Activated CD4-positive, alpha-beta T cell treated with anti-CD3 and anti-CD28 coated beads, Interleukin-10, Interleukin-2, amounts not matched to agents 100 ng/mL and 50 ng/mL, durations not matched to agents 16 hours and 8 hours (primary cell): ENCODE results near the gene FRG2.
A peak's percentile ranks its signal among the peaks of the same experiment; 100 is the strongest.
"Not testable (repeated sequence)": the region's sequence is repeated elsewhere in the genome, so short reads cannot be mapped to it uniquely, and the experiment has no call there.

ENCODE experiments used
- DNase-seq: peaks from one replicate; pipeline ENCODE4 v3.0.0-alpha.2; 2020

FRG2 gene

GRCh38 chr4:190027156-190027555, at the start of gene FRG2:
FRG2 (minus strand) TSS chr4:190027256; CDS start chr4:190027204, 52 bp downstream.
- DNase-seq, result not testable (repeated sequence)

- not testable (repeated sequence) for DNase-seq
Measured at GRCh38 chr4:190068351-190068750, 41.3 kb upstream of the FRG2 start.

GRCh38 chr4:190064805-190065204, 37.7 kb upstream of the FRG2 start:
- not testable (repeated sequence) for DNase-seq

GRCh38 chr4:190064342-190064741, 37.3 kb upstream of the FRG2 start, which contains the start of gene DBET:
DBET (plus strand) TSS chr4:190064502.
- DNase-seq, result not testable (repeated sequence)

GRCh38 chr4:190058997-190059396, 31.9 kb upstream of the FRG2 start:
- DNase-seq, result not testable (repeated sequence)

- peak; percentile 15 for DNase-seq
Measured at GRCh38 chr4:190049378-190050239, 22.6 kb upstream of the FRG2 start.

- not testable (repeated sequence) for DNase-seq
Measured at GRCh38 chr4:190047627-190048026, 20.6 kb upstream of the FRG2 start.

- DNase-seq, result not testable (repeated sequence)
Measured at GRCh38 chr4:190040873-190041272, 13.8 kb upstream of the FRG2 start.

- DNase-seq, result not testable (repeated sequence)
Measured at GRCh38 chr4:190037704-190038388, 10.8 kb upstream of the FRG2 start.

GRCh38 chr4:190031264-190031663, 4.2 kb upstream of the FRG2 start:
- DNase-seq, result peak; percentile 51

GRCh38 chr4:190022614-190023281, 4.3 kb downstream of the FRG2 start:
- not testable (repeated sequence) for DNase-seq

GRCh38 chr4:190021973-190022372, 5.1 kb downstream of the FRG2 start:
- DNase-seq, result not testable (repeated sequence)

GRCh38 chr4:190020790-190021717, 6.0 kb downstream of the FRG2 start:
- DNase-seq, result peak; percentile 15

- not testable (repeated sequence) for DNase-seq
Measured at GRCh38 chr4:190019859-190020463, 7.1 kb downstream of the FRG2 start.

- no peak for DNase-seq
Measured at GRCh38 chr4:190019023-190019858, 7.8 kb downstream of the FRG2 start.

GRCh38 chr4:190018201-190018920, 8.7 kb downstream of the FRG2 start:
- DNase-seq, result no peak

GRCh38 chr4:190017357-190018200, 9.5 kb downstream of the FRG2 start:
- DNase-seq, result no peak

- DNase-seq, result no peak
Measured at GRCh38 chr4:190016369-190017289, 10.4 kb downstream of the FRG2 start.
